Esophagus muscularis mucosa (tissue), 4 donors: ENCODE measurements around the gene CMTM8. TPM values are rescaled to one million over a fixed set of nuclear protein-coding genes. Genes with fewer than 3 reads are reported as not detected.

ENCODE experiments used
- DNase-seq: peaks from one replicate; pipeline ENCODE4 v3.0.0-alpha.2; 2017; ENCODE audit errors: extremely low spot score
- H3K27ac ChIP-seq, 4 donors: fragments of 200-600 bp; sonication (generic); replicated peaks in 1 of 4; 1 replicate in 3 of 4; 2 replicates in 1 of 4; pipeline ENCODE4 v1.5.1; 2016 to 2019; ENCODE audit warnings: mild to moderate bottlenecking in 1 of 4
- H3K27me3 ChIP-seq, 4 donors: fragments of 200-600 bp; sonication (generic); one replicate each; pipeline versions ENCODE4 v1.5.1 to v1.6.0; 2016 to 2019
- H3K36me3 ChIP-seq, 4 donors: fragments of 200-600 bp; sonication (generic); one replicate each; pipeline ENCODE4 v1.5.1; 2016 to 2019
- H3K4me1 ChIP-seq, 4 donors: fragments of 200-600 bp; sonication (generic); one replicate each; pipeline ENCODE4 v1.5.1; 2016 to 2019
- H3K4me3 ChIP-seq, 4 donors: fragments of 200-600 bp; sonication (generic); 1 replicate in 2 of 4; 2 replicates in 2 of 4; pipeline ENCODE4 v1.5.1; 2016 to 2019; ENCODE audit warnings: mild to moderate bottlenecking in 4 of 4, moderate library complexity in 1 of 4
- H3K9me3 ChIP-seq, 4 donors: fragments of 200-600 bp; sonication (generic); 1 replicate in 3 of 4; 2 replicates in 1 of 4; pipeline ENCODE4 v1.5.1; 2016 to 2019
- CTCF ChIP-seq, 3 experiments: fragments of 200-600 bp in 2 of 3; fragments of 450-650 bp in 1 of 3; sonication (generic) in 2 of 3; IDR thresholded peaks; one replicate each; pipeline ENCODE4 v1.5.1; 2017 to 2019; ENCODE audit warnings: antibody characterized with exemption in 3 of 3, mild to moderate bottlenecking in 2 of 3, moderate library complexity in 1 of 3
- EP300 ChIP-seq: sonication (generic); formaldehyde crosslinking; IDR thresholded peaks from one replicate; pipeline ENCODE4 v1.6.1; 2017; ENCODE audit warnings: antibody characterized with exemption
- POLR2A ChIP-seq: fragments of 450-650 bp; IDR thresholded peaks from one replicate; pipeline ENCODE4 v1.6.1; 2017; ENCODE audit warnings: antibody characterized with exemption, moderate library complexity, mild to moderate bottlenecking, low read depth
- POLR2AphosphoS5 ChIP-seq, 2 donors: sonication (generic); formaldehyde crosslinking; IDR thresholded peaks; one replicate each; pipeline ENCODE4 v1.6.1; 2017; ENCODE audit warnings: antibody characterized with exemption in 2 of 2
- WGBS: methylation state at CpG from one replicate; pipeline ENCODE4 v1.1.5; 2018; 5-methylcytosine and 5-hydroxymethylcytosine counted together
- intact Hi-C: fragments of 100-400 bp; cut with DNase I; formaldehyde crosslinking; loops from one replicate; pipeline ENCODE4 v1.15.1; 2023
- total RNA-seq, 4 donors: library from RNA; depleted of rRNA; stranded (reverse); fragments of >200 nt; gene quantifications; one replicate each; pipeline versions ENCODE4 v1.1.0 to v1.2.1, GENCODE V29; 2016

CMTM8 gene
- total RNA-seq, 4 donors from 2014 or later = 1.7 to 4.2 (median 3.8) TPM

- WGBS = 93% methylated on average over 3 of the region's 3 CpGs
- intact Hi-C loops = no loop called here
- no peak overlapping the region for H3K4me3 ChIP-seq
- no peaks in the 10 kb centered on the region for H3K36me3 ChIP-seq
- no peak overlapping the region for H3K27ac ChIP-seq
- H3K27me3 ChIP-seq = no peaks in the 10 kb centered on the region
- TF ChIP-seq POLR2AphosphoS5 (IDR thresholded peaks at IDR 0.05) (no peak), POLR2A (no peak), CTCF (IDR thresholded peaks at IDR 0.05) (no peak), EP300 (no peak)
- H3K9me3 ChIP-seq = no peaks in the 10 kb centered on the region
- no peak for DNase-seq
- peaks cover 0 to 16% (median 7%) of the 10 kb centered on the region in 4 donors for H3K4me1 ChIP-seq
Observed at GRCh38 chr3:32306072-32306471, 67.6 kb downstream of the CMTM8 start.

GRCh38 chr3:32307591-32307990, 69.1 kb downstream of the CMTM8 start:
- no peak overlapping the region for H3K27ac ChIP-seq
- peaks cover 6 to 17% (median 10%) of the 10 kb centered on the region in 4 donors for H3K4me1 ChIP-seq
- H3K4me3 ChIP-seq = no peak overlapping the region
- H3K27me3 ChIP-seq = no peaks in the 10 kb centered on the region
- WGBS = 78% methylated on average over 3 of the region's 3 CpGs
- no peaks in the 10 kb centered on the region for H3K9me3 ChIP-seq
- no peaks in the 10 kb centered on the region for H3K36me3 ChIP-seq
- DNase-seq = no peak
- intact Hi-C loops = no loop called here
- TF ChIP-seq POLR2A = no peak
- TF ChIP-seq POLR2AphosphoS5 (IDR thresholded peaks at IDR 0.05) = no peak
- no peak for TF ChIP-seq CTCF (IDR thresholded peaks at IDR 0.05)
- no peak for TF ChIP-seq EP300

GRCh38 chr3:32308378-32308777, 69.9 kb downstream of the CMTM8 start:
- H3K4me3 ChIP-seq = no peak overlapping the region
- no peaks in the 10 kb centered on the region for H3K36me3 ChIP-seq
- H3K9me3 ChIP-seq = no peaks in the 10 kb centered on the region
- H3K27ac ChIP-seq = no peak overlapping the region
- H3K4me1 ChIP-seq = peaks cover 6 to 14% (median 9%) of the 10 kb centered on the region in 4 donors
- no peak for DNase-seq
- TF ChIP-seq POLR2AphosphoS5 (IDR thresholded peaks at IDR 0.05) (no peak), POLR2A (no peak), EP300 (no peak), CTCF (IDR thresholded peaks at IDR 0.05) (no peak)
- intact Hi-C loops = no loop called here
- WGBS = 93% methylated on average over 4 of the region's 4 CpGs
- no peaks in the 10 kb centered on the region for H3K27me3 ChIP-seq

- DNase-seq = no peak
- intact Hi-C loops = no loop called here
- no peaks in the 10 kb centered on the region for H3K9me3 ChIP-seq
- no peaks in the 10 kb centered on the region for H3K36me3 ChIP-seq
- no peak overlapping the region for H3K4me3 ChIP-seq
- TF ChIP-seq POLR2AphosphoS5 (IDR thresholded peaks at IDR 0.05) = no peak
- no peak overlapping the region for H3K27ac ChIP-seq
- H3K27me3 ChIP-seq = no peaks in the 10 kb centered on the region
- 88% methylated on average over 4 of the region's 5 CpGs for WGBS
- peaks cover 4 to 12% (median 6%) of the 10 kb centered on the region in 4 donors for H3K4me1 ChIP-seq
Observed at GRCh38 chr3:32309654-32310242, 71.3 kb downstream of the CMTM8 start.

- TF ChIP-seq POLR2A (no peak), POLR2AphosphoS5 (IDR thresholded peaks at IDR 0.05) (no peak)
Observed at GRCh38 chr3:32310336-32310735, 71.9 kb downstream of the CMTM8 start.

More at GRCh38 chr3:32310336-32310735, 71.9 kb downstream of the CMTM8 start:
- peaks cover 4 to 8% (median 6%) of the 10 kb centered on the region in 4 donors for H3K4me1 ChIP-seq
- intact Hi-C loops = no loop called here
- no peaks in the 10 kb centered on the region for H3K9me3 ChIP-seq
- 94% methylated on average over 5 of the region's 5 CpGs for WGBS
- H3K36me3 ChIP-seq = no peaks in the 10 kb centered on the region
- H3K27ac ChIP-seq = no peak overlapping the region
- no peaks in the 10 kb centered on the region for H3K27me3 ChIP-seq
- H3K4me3 ChIP-seq = no peak overlapping the region
- no peak for DNase-seq
